ENCODE results near the gene HSPE1.
A peak's percentile ranks its signal among the peaks of the same experiment; 100 is the strongest.
"Not testable (repeated sequence)": the region's sequence is repeated elsewhere in the genome, so short reads cannot be mapped to it uniquely, and the experiment has no call there.

Gene HSPE1

GRCh38 chr2:197499594-197500502 is at the start of gene HSPE1, which contains the start of gene HSPD1:
TSS of gene HSPE1 (plus strand) at chr2:197500379. CDS start at chr2:197500437, 58 bp downstream.
TSS of gene HSPD1 (minus strand) at chr2:197499840. CDS start at chr2:197498848, 992 bp downstream.
- Histone ChIP-seq H3K4me2 (ENCODE audit: insufficient read depth, low read length) (peak within 1 kb of the TSS; percentile 80), H3K4me1 (ENCODE audit: insufficient read depth, low read length) (peaks cover 55% of the 10 kb centered on the region), H3K27ac (ENCODE audit: low read length) (peak within 1 kb of the TSS; percentile 79), H4K20me1 (ENCODE audit: insufficient read depth, low read length) (peaks cover 46% of the 10 kb centered on the region), H3K27me3 (ENCODE audit: insufficient read depth, low read length, poor library complexity) (no peaks in the 10 kb centered on the region), H3K9ac (ENCODE audit: low read depth, low read length) (peak within 1 kb of the TSS; percentile 74), H3K9me3 (ENCODE audit: insufficient read depth, low read length, severe bottlenecking) (no peaks in the 10 kb centered on the region), H2AFZ (ENCODE audit: low read depth, low read length) (peak within 1 kb of the TSS; percentile 68), H3K79me2 (ENCODE audit: insufficient read depth, low read length) (peaks cover 94% of the 10 kb centered on the region), H3K36me3 (ENCODE audit: insufficient read depth, low read length) (peaks cover 79% of the 10 kb centered on the region), H3K4me3 (ENCODE audit: low read depth in 1 of 2, low read length in 2 of 2) (peak within 1 kb of the TSS; percentile 73 to 92)
- no peak for TF ChIP-seq EZH2 (IDR thresholded peaks at IDR 0.05; ENCODE audit: borderline replicate concordance, low read depth, low read length, severe bottlenecking)
- no peak for TF ChIP-seq CTCF (IDR thresholded peaks at IDR 0.05; ENCODE audit: borderline replicate concordance, extremely low read depth, low read length, poor library complexity, severe bottlenecking)
- DNase-seq (peak; percentile 99), ATAC-seq (ENCODE audit: insufficient read depth, low read depth) (peak; percentile 80)

GRCh38 chr2:197450465-197450864 is 49.7 kb upstream of the HSPE1 start:
- Histone ChIP-seq H3K36me3 (ENCODE audit: insufficient read depth, low read length) (no peaks in the 10 kb centered on the region), H2AFZ (ENCODE audit: low read depth, low read length) (no peak overlapping the region), H4K20me1 (ENCODE audit: insufficient read depth, low read length) (peaks cover 9% of the 10 kb centered on the region; the same call in 1 of the 2 replicates), H3K9ac (ENCODE audit: low read depth, low read length) (no peak overlapping the region), H3K79me2 (ENCODE audit: insufficient read depth, low read length) (peaks cover 28% of the 10 kb centered on the region), H3K4me2 (ENCODE audit: insufficient read depth, low read length) (no peak overlapping the region), H3K4me3 (ENCODE audit: low read depth in 1 of 2, low read length in 2 of 2) (no peak overlapping the region), H3K9me3 (ENCODE audit: insufficient read depth, low read length, severe bottlenecking) (no peaks in the 10 kb centered on the region), H3K27me3 (ENCODE audit: insufficient read depth, low read length, poor library complexity) (no peaks in the 10 kb centered on the region), H3K27ac (ENCODE audit: low read length) (no peak overlapping the region), H3K4me1 (ENCODE audit: insufficient read depth, low read length) (peaks cover 32% of the 10 kb centered on the region)
- TF ChIP-seq CTCF (IDR thresholded peaks at IDR 0.05; ENCODE audit: borderline replicate concordance, extremely low read depth, low read length, poor library complexity, severe bottlenecking) (no peak), EZH2 (IDR thresholded peaks at IDR 0.05; ENCODE audit: borderline replicate concordance, low read depth, low read length, severe bottlenecking) (no peak)
- no peak for DNase-seq
- no peak for ATAC-seq (ENCODE audit: insufficient read depth, low read depth)

- H3K36me3 ChIP-seq (ENCODE audit: insufficient read depth, low read length); H3K4me2 ChIP-seq (ENCODE audit: insufficient read depth, low read length); H3K9me3 ChIP-seq (ENCODE audit: insufficient read depth, low read length, severe bottlenecking); H3K27me3 ChIP-seq (ENCODE audit: insufficient read depth, low read length, poor library complexity); H3K9ac ChIP-seq (ENCODE audit: low read depth, low read length); H3K4me3 ChIP-seq (ENCODE audit: low read depth in 1 of 2, low read length in 2 of 2); H3K27ac ChIP-seq (ENCODE audit: low read length); ATAC-seq (ENCODE audit: insufficient read depth, low read depth): not testable (repeated sequence)
- peaks cover 36% of the 10 kb centered on the region for H3K4me1 ChIP-seq (ENCODE audit: insufficient read depth, low read length)
- peaks cover 14% of the 10 kb centered on the region; the same call in 1 of the 2 replicates for H4K20me1 ChIP-seq (ENCODE audit: insufficient read depth, low read length)
- H3K79me2 ChIP-seq (ENCODE audit: insufficient read depth, low read length) = peaks cover 33% of the 10 kb centered on the region
- H2AFZ ChIP-seq (ENCODE audit: low read depth, low read length) = peak overlapping the region; percentile 70
- DNase-seq = peak; percentile 50
Observed at GRCh38 chr2:197450935-197451358, 49.2 kb upstream of the HSPE1 start.

- Histone ChIP-seq H4K20me1 (ENCODE audit: insufficient read depth, low read length) (peaks cover 19% of the 10 kb centered on the region; the same call in 1 of the 2 replicates), H3K27ac (ENCODE audit: low read length) (peak overlapping the region; percentile 94), H3K36me3 (ENCODE audit: insufficient read depth, low read length) (no peaks in the 10 kb centered on the region), H2AFZ (ENCODE audit: low read depth, low read length) (peak overlapping the region; percentile 84), H3K27me3 (ENCODE audit: insufficient read depth, low read length, poor library complexity) (no peaks in the 10 kb centered on the region), H3K9ac (ENCODE audit: low read depth, low read length) (peak overlapping the region; percentile 65), H3K4me1 (ENCODE audit: insufficient read depth, low read length) (peaks cover 37% of the 10 kb centered on the region), H3K4me2 (ENCODE audit: insufficient read depth, low read length) (peak overlapping the region; percentile 81), H3K4me3 (ENCODE audit: low read depth in 1 of 2, low read length in 2 of 2) (peak overlapping the region; percentile 27 to 76), H3K9me3 (ENCODE audit: insufficient read depth, low read length, severe bottlenecking) (no peaks in the 10 kb centered on the region), H3K79me2 (ENCODE audit: insufficient read depth, low read length) (peaks cover 50% of the 10 kb centered on the region)
- ATAC-seq (ENCODE audit: insufficient read depth, low read depth) (no peak), DNase-seq (no peak)
- TF ChIP-seq CTCF (IDR thresholded peaks at IDR 0.05; ENCODE audit: borderline replicate concordance, extremely low read depth, low read length, poor library complexity, severe bottlenecking) (no peak), EZH2 (IDR thresholded peaks at IDR 0.05; ENCODE audit: borderline replicate concordance, low read depth, low read length, severe bottlenecking) (no peak)
Observed at GRCh38 chr2:197452754-197453122, 47.4 kb upstream of the HSPE1 start.

Data from DND-41 (cell line).